DOHH2 (cell line): ENCODE measurements around the gene ULBP2.
A peak's percentile ranks its signal among the peaks of the same experiment; 100 is the strongest.
"Not testable (repeated sequence)": the region's sequence is repeated elsewhere in the genome, so short reads cannot be mapped to it uniquely, and the experiment has no call there.

Experiments
- H3F3A ChIP-seq: fragments of 200-600 bp; sonication (generic), shearing (Covaris generic); 2 replicates; pipeline ENCODE4 v1.6.0; 2016; ENCODE audit warnings: antibody characterized with exemption, mild to moderate bottlenecking; ENCODE audit not compliant: control insufficient read depth, insufficient read depth
- H3K27ac ChIP-seq: fragments of 200-600 bp; sonication (generic); 2 replicates; pipeline ENCODE4 v1.5.1; 2014; ENCODE audit warnings: low read depth, mild to moderate bottlenecking, low read length, moderate library complexity
- H3K27me3 ChIP-seq: fragments of 200-600 bp; sonication (generic); 2 replicates; pipeline ENCODE4 v1.6.1; 2014; ENCODE audit warnings: mild to moderate bottlenecking, low read length, mixed read lengths; ENCODE audit not compliant: control insufficient read depth
- H3K36me3 ChIP-seq: fragments of 200-600 bp; sonication (generic); 2 replicates; pipeline ENCODE4 v1.6.1; 2014; ENCODE audit warnings: mild to moderate bottlenecking, low read length, moderate library complexity, mixed read lengths; ENCODE audit not compliant: control insufficient read depth
- H3K4me1 ChIP-seq: fragments of 200-600 bp; sonication (generic); 2 replicates; pipeline ENCODE4 v1.6.1; 2014; ENCODE audit warnings: mild to moderate bottlenecking, low read length, mixed read lengths; ENCODE audit not compliant: control insufficient read depth
- H3K4me2 ChIP-seq: fragments of 200-600 bp; sonication (generic); 2 replicates; pipeline ENCODE4 v1.6.0; 2014; ENCODE audit warnings: mild to moderate bottlenecking, low read length, moderate library complexity
- H3K4me3 ChIP-seq: fragments of 200-600 bp; sonication (generic); 2 replicates; pipeline ENCODE4 v1.5.1; 2014; ENCODE audit warnings: mild to moderate bottlenecking, low read length, mixed read lengths
- H3K79me2 ChIP-seq: fragments of 200-600 bp; sonication (generic); 2 replicates; pipeline ENCODE4 v1.6.1; 2014; ENCODE audit warnings: mild to moderate bottlenecking, low read length, mixed read lengths; ENCODE audit not compliant: control insufficient read depth
- H3K9me2 ChIP-seq: fragments of 200-600 bp; sonication (generic); replicated peaks from 2 replicates; pipeline ENCODE4 v1.6.1; 2014; ENCODE audit warnings: mild to moderate bottlenecking, low read length, mixed read lengths; ENCODE audit not compliant: control insufficient read depth
- H3K9me3 ChIP-seq: fragments of 200-600 bp; sonication (generic); 2 replicates; pipeline ENCODE4 v1.6.1; 2014; ENCODE audit warnings: antibody characterized with exemption, low read length, mixed read lengths; ENCODE audit not compliant: control insufficient read depth, insufficient read depth
- H4K20me1 ChIP-seq: fragments of 200-600 bp; sonication (generic); 2 replicates; pipeline ENCODE4 v1.6.0; 2014; ENCODE audit warnings: low read depth, mild to moderate bottlenecking, antibody characterized with exemption, low read length, moderate library complexity; ENCODE audit not compliant: control insufficient read depth, insufficient read depth
- CTCF ChIP-seq: fragments of 200-600 bp; sonication (generic); IDR thresholded peaks from one replicate; pipeline ENCODE4 v1.5.1; 2014; ENCODE audit warnings: antibody characterized with exemption, mild to moderate bottlenecking, low read depth, low read length; ENCODE audit not compliant: poor library complexity, severe bottlenecking
- EZH2phosphoT487 ChIP-seq: fragments of 200-600 bp; sonication (generic); IDR thresholded peaks from 2 replicates; pipeline ENCODE4 v1.6.1; 2017; ENCODE audit warnings: borderline replicate concordance, mild to moderate bottlenecking, antibody characterized with exemption, low read length, moderate library complexity, mixed read lengths

ULBP2 gene

DNA sequence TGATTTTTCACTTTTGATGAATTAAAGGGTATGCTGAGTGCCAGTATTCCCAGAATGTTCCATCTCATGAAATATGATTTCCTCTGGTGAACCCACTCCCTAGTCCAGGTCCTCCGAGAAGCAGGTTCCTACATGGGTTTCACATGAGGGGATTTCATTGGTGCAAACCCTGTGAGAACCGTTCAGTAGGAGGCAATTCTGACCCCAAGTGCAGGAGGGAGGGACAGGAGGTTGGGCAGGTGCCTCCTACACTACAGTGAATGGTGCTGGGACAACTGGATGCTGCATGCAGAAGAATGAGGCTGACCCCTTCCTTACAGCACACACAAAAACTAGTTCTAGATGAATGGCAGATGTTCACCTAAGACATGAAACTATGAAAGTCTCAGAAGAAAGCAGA lies 5.1 kb upstream of the ULBP2 start:
- Histone ChIP-seq H3F3A (no peaks in the 10 kb centered on the region), H3K4me2 (no peak overlapping the region), H3K27me3 (peaks cover 68% of the 10 kb centered on the region), H4K20me1 (no peaks in the 10 kb centered on the region), H3K27ac (no peak overlapping the region), H3K4me3 (no peak overlapping the region), H3K36me3 (no peaks in the 10 kb centered on the region), H3K79me2 (no peaks in the 10 kb centered on the region), H3K9me3 (no peaks in the 10 kb centered on the region), H3K9me2 (no peaks in the 10 kb centered on the region), H3K4me1 (peaks cover 16% of the 10 kb centered on the region)
- no peak for TF ChIP-seq CTCF
- TF ChIP-seq EZH2phosphoT487 = no peak

GRCh38 chr6:149938013-149938570 lies 3.7 kb upstream of the ULBP2 start:
- H3K9me3 ChIP-seq, H3K79me2 ChIP-seq, H3K27ac ChIP-seq, H3K9me2 ChIP-seq, H4K20me1 ChIP-seq, H3F3A ChIP-seq, H3K36me3 ChIP-seq: not testable (repeated sequence)
- Histone ChIP-seq H3K4me3 (peak overlapping the region; percentile 56), H3K4me2 (peak overlapping the region; percentile 63), H3K27me3 (peaks cover 71% of the 10 kb centered on the region), H3K4me1 (peaks cover 21% of the 10 kb centered on the region)

DNA sequence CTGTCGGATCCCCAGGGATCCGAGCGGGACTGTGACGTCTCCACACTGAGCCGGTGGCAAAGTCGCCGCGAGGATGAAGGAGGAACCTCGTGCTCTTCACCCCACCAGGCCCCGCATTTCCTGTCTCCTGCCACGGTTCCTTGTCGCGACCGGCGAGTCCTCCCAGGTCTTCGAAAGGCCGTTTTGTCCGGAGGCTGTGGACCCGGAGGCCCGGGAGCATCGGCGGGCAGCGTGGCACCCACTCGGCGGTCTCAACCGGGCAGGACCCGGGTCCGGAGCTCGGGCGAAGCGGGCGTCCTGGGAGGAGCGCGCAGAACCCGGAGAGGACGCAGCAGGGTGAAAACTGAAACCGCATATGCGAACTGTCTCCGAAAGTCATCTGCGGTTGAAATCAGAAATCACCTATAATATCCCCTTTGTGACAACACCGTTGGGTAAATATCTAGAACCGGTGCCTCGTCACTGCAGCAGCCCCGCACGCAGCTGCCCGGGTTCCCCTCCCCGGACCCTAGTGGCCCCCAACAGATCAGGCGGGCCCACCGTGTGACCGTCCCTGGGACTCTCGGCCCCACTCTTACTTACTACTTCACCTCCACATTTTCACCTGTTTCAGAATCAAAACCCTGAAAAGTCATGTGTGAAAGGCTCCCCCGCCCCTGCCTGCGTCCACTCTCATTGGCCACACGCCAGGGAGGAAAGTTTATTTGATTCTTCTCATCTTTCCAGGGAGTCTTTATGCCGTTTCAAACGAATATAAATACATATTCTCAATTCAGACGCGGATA lies 3.1 kb upstream of the ULBP2 start:
- Histone ChIP-seq H3K27me3 (peaks cover 69% of the 10 kb centered on the region), H3K36me3 (no peaks in the 10 kb centered on the region), H4K20me1 (no peaks in the 10 kb centered on the region), H3K9me2 (no peaks in the 10 kb centered on the region), H3F3A (no peaks in the 10 kb centered on the region), H3K27ac (no peak overlapping the region), H3K79me2 (no peaks in the 10 kb centered on the region), H3K4me3 (peak overlapping the region; percentile 56), H3K4me1 (peaks cover 21% of the 10 kb centered on the region), H3K9me3 (no peaks in the 10 kb centered on the region), H3K4me2 (peak overlapping the region; percentile 63)
- TF ChIP-seq EZH2phosphoT487 (peak; percentile 77), CTCF (no peak)

- Histone ChIP-seq H3K36me3 (no peaks in the 10 kb centered on the region), H3K9me2 (no peaks in the 10 kb centered on the region), H3K27me3 (peaks cover 69% of the 10 kb centered on the region), H3K4me3 (no peak overlapping the region), H3K4me2 (peak overlapping the region; percentile 63; the same call in 1 of the 2 replicates), H3K4me1 (peaks cover 20% of the 10 kb centered on the region), H3K27ac (no peak overlapping the region), H3K9me3 (no peaks in the 10 kb centered on the region), H3F3A (no peaks in the 10 kb centered on the region), H4K20me1 (no peaks in the 10 kb centered on the region), H3K79me2 (no peaks in the 10 kb centered on the region)
- TF ChIP-seq CTCF (no peak), EZH2phosphoT487 (no peak)
These were observed 2.5 kb upstream of the ULBP2 start for GRCh38 chr6:149939356-149939648.
